GM10847 (cell line): Measurements from ENCODE around the gene UBAC2.

Source experiments
- POLR2A ChIP-seq: IDR thresholded peaks from 2 replicates; pipeline ENCODE4 v1.6.1; 2011; ENCODE audit not compliant: insufficient read length; ENCODE audit errors: extremely low read depth

UBAC2 gene

DNA sequence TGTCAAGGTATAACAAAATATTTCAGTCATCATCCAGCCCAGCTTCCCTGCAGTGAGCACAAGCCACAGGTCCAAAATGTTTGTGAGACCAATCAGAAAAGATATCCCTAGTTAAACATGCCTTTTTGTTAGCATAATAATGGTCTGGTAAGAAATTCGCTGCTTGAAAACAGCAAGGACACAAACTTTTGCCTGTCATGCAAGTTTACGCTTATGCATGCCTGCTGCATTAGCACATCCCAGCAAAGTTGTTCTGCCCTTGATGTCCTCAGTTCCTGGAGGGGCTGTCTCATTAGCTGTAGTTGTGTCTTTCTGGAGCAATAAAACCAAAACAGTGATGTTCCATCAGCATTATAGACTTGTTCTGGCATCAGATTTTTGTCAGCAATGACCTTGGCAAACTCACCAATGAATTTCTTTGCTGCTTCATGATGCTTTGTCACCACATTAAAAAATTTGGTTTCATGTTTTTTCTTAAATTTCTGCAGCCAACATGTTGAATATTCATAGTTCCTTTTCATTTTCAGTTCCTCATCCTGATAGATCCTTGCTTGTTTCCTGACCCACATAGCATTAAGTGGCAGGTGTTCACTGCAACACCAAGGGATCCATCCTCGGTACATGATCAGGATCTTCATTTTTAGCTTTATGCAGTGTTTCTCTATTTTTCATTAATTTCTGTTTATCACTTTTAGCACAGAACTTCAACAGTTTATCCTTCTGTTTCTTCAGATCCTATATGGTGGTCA lies 178.5 kb downstream of the UBAC2 start:
- no peak for TF ChIP-seq POLR2A

DNA sequence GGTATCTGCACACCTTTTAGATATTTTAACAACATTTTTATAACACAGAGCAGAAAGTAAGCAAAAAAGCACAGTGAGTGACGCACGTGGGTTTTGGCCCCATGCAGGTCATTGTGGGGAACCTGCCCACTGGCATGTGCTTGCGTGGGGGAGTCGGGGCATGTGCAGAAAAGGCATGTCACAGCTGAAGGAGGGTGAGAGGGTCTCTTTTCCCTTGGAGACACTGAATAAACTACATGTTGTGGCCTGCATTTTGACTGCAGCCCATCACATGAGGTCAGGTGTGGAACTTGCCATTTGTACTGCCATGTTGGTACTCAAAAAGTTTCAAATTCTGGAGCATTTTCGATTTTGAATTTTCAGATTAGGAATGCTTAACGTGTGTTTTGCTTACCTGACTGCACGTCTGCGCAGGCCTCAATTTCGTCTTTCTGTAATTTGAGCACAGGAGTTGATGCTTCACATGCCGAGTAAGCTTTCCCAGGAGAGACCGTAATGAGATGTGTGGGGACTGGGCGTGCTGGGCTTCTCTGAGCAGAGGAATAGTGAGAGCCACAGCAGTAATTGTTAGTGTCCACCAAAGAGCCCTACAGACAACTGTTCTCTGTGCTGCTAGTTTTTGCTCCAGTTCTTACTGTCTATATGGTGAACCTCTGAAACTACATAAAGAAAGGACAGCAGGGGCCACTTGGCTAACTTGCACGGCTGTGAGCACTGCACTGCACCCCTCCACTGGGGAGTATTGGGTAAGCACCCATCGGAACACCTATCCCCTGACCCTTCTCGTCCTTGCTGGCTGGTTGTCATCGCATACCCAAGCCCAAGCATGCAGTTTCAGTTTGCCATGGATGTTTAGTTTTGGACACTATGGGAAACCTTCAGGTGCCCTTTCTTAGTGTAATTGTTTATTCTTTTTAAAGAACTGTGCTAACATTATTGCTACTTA lies 179.5 kb downstream of the UBAC2 start:
- no peak for TF ChIP-seq POLR2A

DNA sequence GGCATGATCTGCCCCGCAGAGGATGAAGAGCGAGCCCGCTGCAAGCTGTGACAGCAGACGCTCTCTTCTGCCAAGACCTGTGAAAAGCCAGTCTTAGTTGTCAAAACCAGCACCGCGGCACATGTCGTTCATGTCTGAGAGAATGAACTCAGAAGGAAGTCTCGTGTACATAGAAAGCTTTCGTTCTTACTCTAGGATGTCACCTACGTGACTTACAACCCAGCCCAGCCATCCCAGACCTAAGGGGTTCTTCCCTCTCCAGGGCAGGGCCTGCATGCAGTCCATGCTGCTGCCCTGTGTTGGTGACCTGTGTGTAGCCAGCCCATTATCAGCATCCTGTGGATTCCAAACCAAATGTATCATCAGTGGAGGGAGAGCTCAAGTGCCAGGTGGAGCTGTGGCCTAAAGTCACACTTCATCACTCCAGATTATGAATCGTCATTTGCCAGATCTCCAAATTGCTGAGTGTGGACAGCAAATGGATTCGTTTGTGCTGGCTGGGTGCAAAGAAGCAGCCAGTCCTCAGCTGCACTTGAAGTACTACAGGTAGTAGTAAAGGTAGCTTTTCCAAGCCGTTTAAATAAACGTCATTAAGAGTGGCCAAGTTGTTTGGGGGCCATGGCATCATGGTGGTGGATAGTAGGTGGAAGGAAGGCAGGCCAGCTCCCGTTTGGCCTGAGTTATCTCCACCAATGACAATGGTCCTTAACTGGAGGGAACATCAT lies 180.4 kb downstream of the UBAC2 start:
- no peak for TF ChIP-seq POLR2A

DNA sequence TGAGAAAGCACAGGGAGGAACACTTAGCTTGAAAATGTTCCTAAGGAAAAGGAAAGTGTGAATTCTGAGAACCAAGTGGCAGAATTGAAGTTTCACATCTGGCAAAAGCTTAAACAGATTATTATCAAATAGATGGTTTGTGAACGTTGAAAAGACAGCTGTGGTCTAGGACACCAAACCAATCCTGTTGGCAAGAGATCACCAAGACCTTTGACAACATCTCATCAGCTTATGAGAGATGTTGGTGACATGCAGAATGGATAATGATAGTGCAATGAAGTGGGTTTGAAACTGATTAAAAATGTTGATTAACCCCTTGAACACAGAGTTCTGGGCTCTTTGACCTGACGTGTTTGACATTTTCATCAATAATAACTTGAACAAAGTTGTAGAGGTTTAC lies 181.1 kb downstream of the UBAC2 start:
- TF ChIP-seq POLR2A: no peak

DNA sequence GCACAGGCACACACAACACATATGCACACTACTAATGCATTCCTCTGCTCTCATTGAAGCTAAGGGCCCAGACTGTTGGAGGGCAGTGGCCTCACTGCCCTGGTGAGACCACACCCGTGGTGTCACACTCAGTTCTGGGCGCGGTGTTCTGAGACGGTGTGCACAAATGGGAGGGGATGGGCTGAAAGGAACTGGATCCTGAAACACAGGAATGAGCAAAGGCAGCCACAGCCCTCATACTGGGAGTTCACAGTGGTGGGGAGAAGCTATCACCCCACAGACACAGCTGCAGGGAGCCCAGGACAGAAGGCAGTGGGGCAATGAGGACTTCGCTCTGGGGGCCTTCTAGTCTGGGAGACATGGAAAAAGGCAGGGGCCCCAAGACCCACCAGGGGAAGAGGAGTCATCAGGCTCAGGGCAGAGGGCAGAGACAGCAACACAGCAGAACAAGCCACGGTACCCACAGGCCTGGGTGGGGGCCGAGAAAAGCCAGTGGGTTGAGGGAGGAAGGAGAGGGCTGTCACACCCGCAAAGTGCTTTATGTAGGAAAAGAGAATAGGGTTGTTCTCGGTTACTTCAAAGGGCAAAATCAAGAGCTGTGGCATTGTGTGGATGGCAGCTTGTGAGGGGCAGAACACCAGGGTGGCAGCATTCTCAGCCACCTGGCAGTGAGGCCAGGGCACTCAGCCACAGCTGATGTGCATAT lies 181.9 kb downstream of the UBAC2 start:
- no peak for TF ChIP-seq POLR2A

DNA sequence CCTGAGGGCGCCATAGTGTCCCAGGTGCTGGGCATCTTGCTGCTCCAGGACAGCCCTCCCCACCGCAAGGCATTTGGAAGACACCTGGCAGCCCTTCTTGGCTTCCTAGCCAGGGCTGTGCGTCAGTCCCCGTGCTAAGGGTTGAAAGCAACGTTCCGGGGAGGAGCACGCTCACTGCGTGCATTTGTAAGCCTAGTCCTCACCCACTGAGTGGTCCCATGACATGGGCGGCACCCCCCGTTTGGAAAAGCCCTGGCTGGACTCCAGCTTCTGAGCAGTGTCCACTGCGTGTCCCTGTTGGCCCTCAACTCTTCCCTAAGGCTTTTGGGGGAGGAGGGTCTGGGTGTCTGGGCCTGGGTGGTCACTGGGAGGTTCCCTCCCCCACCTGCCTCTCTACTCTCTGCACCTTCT lies 182.9 kb downstream of the UBAC2 start:
- no peak for TF ChIP-seq POLR2A

DNA sequence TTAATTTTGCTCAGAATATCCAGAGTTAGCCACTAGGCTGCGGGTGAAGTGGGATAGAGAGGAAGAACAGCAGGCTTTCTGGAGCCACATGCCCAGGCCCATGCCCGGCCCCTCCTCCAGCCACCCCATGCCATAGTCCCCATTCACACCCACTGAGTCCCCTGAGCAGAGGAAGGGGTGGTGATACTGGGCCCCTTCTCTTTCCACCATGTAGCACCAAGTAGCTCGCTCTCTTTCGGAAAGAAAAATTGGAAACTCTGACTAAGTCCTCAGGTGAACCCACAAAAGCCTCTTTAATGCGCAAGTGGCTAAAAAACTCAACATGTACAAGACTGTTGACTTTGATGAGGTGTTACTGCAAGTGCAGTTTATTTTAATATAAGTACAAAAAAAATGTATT lies 183.3 kb downstream of the UBAC2 start:
- TF ChIP-seq POLR2A: no peak

DNA sequence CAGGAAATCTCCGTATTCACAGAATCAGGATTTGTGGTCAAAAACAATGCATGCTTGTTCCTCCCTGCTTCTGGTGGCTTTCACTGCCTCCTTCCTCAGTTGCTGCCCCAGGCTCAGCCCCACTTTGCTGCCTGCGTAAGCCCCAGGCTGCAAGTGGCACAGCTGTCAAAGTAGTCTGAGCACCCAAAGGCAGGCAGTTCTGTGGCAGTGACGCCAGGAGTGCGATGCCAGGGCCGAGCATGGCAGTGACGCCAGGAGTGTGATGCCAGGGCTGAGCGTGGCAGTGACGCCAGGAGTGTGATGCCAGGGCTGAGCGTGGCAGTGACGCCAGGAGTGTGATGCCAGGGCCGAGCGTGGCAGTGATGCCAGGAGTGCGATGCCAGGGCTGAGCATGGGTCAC lies 183.8 kb downstream of the UBAC2 start:
- TF ChIP-seq POLR2A: no peak

DNA sequence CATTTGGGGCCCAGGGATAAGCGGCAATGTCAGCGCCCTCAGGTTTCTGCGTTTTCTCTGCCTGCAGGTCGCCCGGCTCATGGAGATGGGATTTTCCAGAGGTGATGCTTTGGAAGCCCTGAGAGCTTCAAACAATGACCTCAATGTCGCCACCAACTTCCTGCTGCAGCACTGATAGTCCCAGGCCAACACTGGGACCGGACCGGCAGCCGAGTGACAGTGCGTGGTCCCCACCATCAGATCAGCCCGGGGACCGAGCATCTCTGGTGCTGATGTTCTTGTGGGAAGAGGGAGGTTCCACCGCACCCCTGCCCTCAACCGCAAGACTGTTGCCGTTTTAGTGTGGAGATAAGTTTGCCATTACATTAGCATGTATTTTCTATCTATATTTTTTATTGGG lies 184.5 kb downstream of the UBAC2 start:
- TF ChIP-seq POLR2A: no peak

DNA sequence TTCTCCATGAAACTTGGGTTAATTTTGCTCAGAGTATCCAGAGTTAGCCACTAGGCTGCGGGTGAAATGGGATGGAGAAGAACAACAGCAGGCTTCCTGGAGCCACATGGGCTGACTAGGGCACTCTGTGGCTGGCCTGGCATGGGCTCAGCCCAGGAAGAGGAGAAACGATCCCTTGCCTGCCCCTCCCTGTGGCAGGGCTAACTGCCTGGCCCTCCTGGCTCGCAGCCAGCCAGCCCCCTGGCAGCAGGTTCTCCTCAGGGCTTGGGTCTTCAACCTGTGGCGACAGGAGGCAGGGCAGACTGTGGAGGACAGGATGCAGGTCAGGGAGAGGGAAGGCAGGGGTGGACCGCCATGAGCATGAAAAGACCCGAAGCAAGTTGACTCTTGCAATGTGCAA lies 185.3 kb downstream of the UBAC2 start:
- TF ChIP-seq POLR2A: no peak

DNA sequence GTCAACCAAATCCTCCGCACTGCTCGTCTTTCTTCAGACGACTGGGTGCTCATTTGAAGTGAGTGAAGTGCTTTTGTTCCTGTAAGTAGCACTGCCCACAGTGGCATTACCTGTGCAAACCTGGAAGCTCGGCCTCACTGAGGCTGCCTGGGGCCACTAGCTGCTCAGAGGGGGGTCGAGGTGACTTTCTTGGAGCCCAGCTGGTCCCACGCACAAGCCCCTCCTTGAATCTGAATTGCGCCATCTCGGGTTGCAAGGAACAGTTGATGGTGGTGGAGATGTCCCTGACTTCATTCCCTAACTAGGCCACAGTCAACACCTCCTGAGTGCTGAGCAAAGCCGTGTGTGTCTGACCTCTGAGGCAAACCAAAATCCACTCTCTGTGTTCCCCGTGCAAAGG lies 185.8 kb downstream of the UBAC2 start:
- TF ChIP-seq POLR2A: no peak

DNA sequence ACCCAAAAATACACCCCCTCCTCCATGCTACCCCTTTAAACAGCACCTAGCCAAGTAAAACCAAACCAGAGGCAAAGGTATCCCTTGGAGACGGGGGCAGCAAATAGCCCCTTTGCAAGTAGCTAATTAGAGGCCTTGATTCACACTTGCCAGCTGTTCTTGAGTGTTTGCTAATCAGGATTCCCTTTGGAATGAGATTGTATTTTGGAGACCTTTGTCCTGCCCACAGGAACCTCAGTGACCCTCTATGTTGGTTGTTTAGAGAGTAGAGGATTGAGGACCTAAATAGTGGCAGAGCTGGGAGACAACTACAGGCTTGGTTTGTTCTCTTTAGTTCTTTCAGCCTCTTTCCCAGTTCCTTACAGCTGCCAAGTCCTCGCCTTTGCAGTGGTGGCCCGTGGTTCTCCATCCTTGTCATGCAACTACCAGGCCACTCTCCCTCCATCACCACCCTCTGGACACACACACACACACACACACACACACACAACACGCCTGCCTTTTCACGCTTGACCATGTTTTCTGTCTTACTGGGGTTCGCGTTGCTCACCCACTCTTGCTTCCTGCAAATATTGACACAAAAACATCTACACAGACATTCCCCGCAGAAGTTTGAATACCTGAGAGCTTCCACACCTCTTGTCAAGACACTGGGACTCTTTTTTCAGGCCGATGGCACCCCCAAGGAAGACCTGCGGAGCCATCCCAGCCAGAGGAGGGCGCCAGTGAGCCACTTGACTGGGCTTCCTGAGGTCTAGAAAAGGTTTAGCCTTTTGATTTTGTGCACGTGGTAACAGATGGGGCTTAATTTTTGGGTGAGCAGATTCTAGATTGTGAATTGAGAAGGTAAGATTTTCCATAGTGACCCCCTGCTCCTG lies 186.5 kb downstream of the UBAC2 start:
- TF ChIP-seq POLR2A: no peak

DNA sequence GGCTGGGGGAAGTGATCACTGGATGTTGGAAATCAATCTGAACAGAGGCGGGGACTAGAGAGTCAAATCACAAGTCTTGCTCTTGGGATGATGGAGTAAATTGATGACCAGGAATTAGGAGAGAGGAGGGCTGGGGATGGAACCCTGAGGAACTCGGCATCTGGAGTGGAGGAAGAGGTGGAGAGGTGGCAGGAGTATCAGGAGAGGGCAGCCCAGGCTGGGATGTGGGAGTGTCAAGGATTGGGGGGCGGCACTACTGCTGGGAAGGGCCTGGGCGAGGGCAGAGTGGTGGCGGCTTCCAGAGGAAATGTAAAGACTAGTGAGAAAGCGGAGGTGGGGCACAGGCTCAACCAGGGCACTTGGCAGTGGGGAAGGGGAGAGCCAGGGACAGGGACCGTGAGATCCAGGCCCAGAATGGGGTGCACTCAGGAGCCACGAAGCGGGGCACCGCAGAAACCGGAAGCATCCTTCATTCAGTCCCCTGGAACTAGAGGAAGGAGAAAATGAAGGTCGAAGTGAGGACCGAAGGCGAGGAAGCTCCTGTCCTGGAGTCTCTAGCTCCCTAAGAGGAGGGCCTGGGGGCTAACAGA lies 187.8 kb downstream of the UBAC2 start:
- no peak for TF ChIP-seq POLR2A
